HEK293 (cell line): Measurements from ENCODE around the gene MYO18B.

Source experiments
- CTCF ChIA-PET: fragments of 350-600 bp; formaldehyde crosslinking; extraction: SDS; loops from one replicate; lab custom pipeline; 2021; ENCODE audit warnings: antibody characterized with exemption; lab: Yijun Ruan, JAX
- POLR2A ChIA-PET: fragments of 300-600 bp; formaldehyde crosslinking; extraction: SDS; loops from one replicate; lab custom pipeline; 2020; ENCODE audit warnings: antibody characterized with exemption, inconsistent platforms; lab: Yijun Ruan, JAX
- H3K27ac ChIP-seq: fragments of 200-500 bp; sonication (Bioruptor generic); 2 replicates; pipeline ENCODE4 v1.5.1; 2014; ENCODE audit warnings: low read depth, low read length, control low read depth, inconsistent platforms; ENCODE audit errors: extremely low read depth
- H3K36me3 ChIP-seq, 2 experiments: fragments of 200-500 bp in 1 of 2; sonication (Bioruptor generic) in 1 of 2; 1 replicate in 1 of 2; 2 replicates in 1 of 2; pipeline ENCODE4 v1.5.1; 2014 to 2017; ENCODE audit warnings: inconsistent platforms in 2 of 2, low read length in 2 of 2; ENCODE audit not compliant: control insufficient read depth in 2 of 2, insufficient read depth in 1 of 2
- H3K4me1 ChIP-seq: fragments of 200-500 bp; sonication (Bioruptor generic); 2 replicates; pipeline ENCODE4 v1.5.1; 2014; ENCODE audit warnings: mild to moderate bottlenecking, low read length, inconsistent platforms; ENCODE audit not compliant: control insufficient read depth, insufficient read depth
- H3K4me3 ChIP-seq: 2 replicates; pipeline ENCODE4 v1.5.1; 2011; ENCODE audit warnings: low read depth, mild to moderate bottlenecking, control low read depth, low read length, moderate library complexity
- H3K9me3 ChIP-seq: fragments of 200-500 bp; sonication (Bioruptor generic); 2 replicates; pipeline ENCODE4 v1.5.1; 2014; ENCODE audit warnings: low read depth, low read length, inconsistent platforms; ENCODE audit not compliant: control insufficient read depth, insufficient read depth
- BCL11B ChIP-seq: fragments of 450-650 bp; formaldehyde crosslinking; IDR thresholded peaks from 2 replicates; pipeline ENCODE4 v1.5.1; 2016; ENCODE audit warnings: low read depth, missing biosample characterization, missing genetic modification characterization
- GFI1B ChIP-seq: fragments of 450-650 bp; formaldehyde crosslinking; IDR thresholded peaks from 2 replicates; pipeline ENCODE4 v1.5.1; 2016; ENCODE audit warnings: missing biosample characterization, missing genetic modification characterization
- GLI2 ChIP-seq: fragments of 450-650 bp; formaldehyde crosslinking; IDR thresholded peaks from 2 replicates; pipeline ENCODE4; 2017; ENCODE audit warnings: missing biosample characterization, missing genetic modification characterization, low read depth, borderline replicate concordance
- GLIS2 ChIP-seq: fragments of 450-650 bp; formaldehyde crosslinking; IDR thresholded peaks from 2 replicates; pipeline ENCODE4 v1.5.1; 2016; ENCODE audit warnings: missing biosample characterization, missing genetic modification characterization
- OSR2 ChIP-seq: fragments of 450-650 bp; formaldehyde crosslinking; IDR thresholded peaks from 2 replicates; pipeline ENCODE4 v1.5.1; 2016; ENCODE audit warnings: missing biosample characterization, missing genetic modification characterization
- PATZ1 ChIP-seq: fragments of 450-650 bp; formaldehyde crosslinking; IDR thresholded peaks from 2 replicates; pipeline ENCODE4 v1.5.1; 2016; ENCODE audit warnings: missing biosample characterization, missing genetic modification characterization
- SCRT2 ChIP-seq: fragments of 450-650 bp; formaldehyde crosslinking; IDR thresholded peaks from 2 replicates; pipeline ENCODE4 v1.5.1; 2016; ENCODE audit warnings: missing biosample characterization, missing genetic modification characterization
- ZBTB8A ChIP-seq: fragments of 450-650 bp; formaldehyde crosslinking; IDR thresholded peaks from 2 replicates; pipeline ENCODE4 v1.5.1; 2016; ENCODE audit warnings: missing biosample characterization, missing genetic modification characterization
- ZNF121 ChIP-seq: fragments of 450-650 bp; formaldehyde crosslinking; IDR thresholded peaks from 2 replicates; pipeline ENCODE4 v1.5.1; 2016; ENCODE audit warnings: missing biosample characterization, missing genetic modification characterization
- ZNF133 ChIP-seq: fragments of 450-650 bp; formaldehyde crosslinking; IDR thresholded peaks from 2 replicates; pipeline ENCODE4 v1.5.1; 2016; ENCODE audit warnings: missing biosample characterization, missing genetic modification characterization
- ZNF155 ChIP-seq: fragments of 450-650 bp; formaldehyde crosslinking; IDR thresholded peaks from 2 replicates; pipeline ENCODE4 v1.5.1; 2016; ENCODE audit warnings: missing biosample characterization, missing genetic modification characterization
- ZNF174 ChIP-seq: fragments of 450-650 bp; formaldehyde crosslinking; IDR thresholded peaks from 2 replicates; pipeline ENCODE4 v1.5.0; 2017; ENCODE audit warnings: missing biosample characterization, mild to moderate bottlenecking, missing genetic modification characterization
- ZNF211 ChIP-seq: fragments of 450-650 bp; formaldehyde crosslinking; IDR thresholded peaks from 2 replicates; pipeline ENCODE4 v1.5.1; 2016; ENCODE audit warnings: low read depth, missing biosample characterization, missing genetic modification characterization
- ZNF214 ChIP-seq: fragments of 450-650 bp; formaldehyde crosslinking; IDR thresholded peaks from 2 replicates; pipeline ENCODE4 v1.5.1; 2017; ENCODE audit warnings: missing biosample characterization, mild to moderate bottlenecking, missing genetic modification characterization, borderline replicate concordance
- ZNF221 ChIP-seq: fragments of 450-650 bp; formaldehyde crosslinking; IDR thresholded peaks from 2 replicates; pipeline ENCODE4 v1.5.1; 2017; ENCODE audit warnings: missing biosample characterization, missing genetic modification characterization, borderline replicate concordance
- ZNF239 ChIP-seq: fragments of 450-650 bp; formaldehyde crosslinking; IDR thresholded peaks from 2 replicates; pipeline ENCODE4 v1.5.1; 2016; ENCODE audit warnings: missing biosample characterization, missing genetic modification characterization
- ZNF350 ChIP-seq: fragments of 450-650 bp; formaldehyde crosslinking; IDR thresholded peaks from 2 replicates; pipeline ENCODE4 v1.5.0; 2017; ENCODE audit warnings: missing biosample characterization, mild to moderate bottlenecking, missing genetic modification characterization
- ZNF37A ChIP-seq: fragments of 450-650 bp; IDR thresholded peaks from 2 replicates; pipeline ENCODE4 v1.5.1; 2018; ENCODE audit warnings: missing biosample characterization, missing genetic modification characterization
- ZNF423 ChIP-seq: fragments of 450-650 bp; formaldehyde crosslinking; IDR thresholded peaks from 2 replicates; pipeline ENCODE4 v1.5.1; 2016; ENCODE audit warnings: missing biosample characterization, missing genetic modification characterization
- ZNF600 ChIP-seq: fragments of 450-650 bp; formaldehyde crosslinking; IDR thresholded peaks from 2 replicates; pipeline ENCODE4 v1.5.1; 2016; ENCODE audit warnings: missing biosample characterization, missing genetic modification characterization
- ZNF621 ChIP-seq: fragments of 450-650 bp; formaldehyde crosslinking; IDR thresholded peaks from 2 replicates; pipeline ENCODE4 v1.5.1; 2017; ENCODE audit warnings: missing biosample characterization, missing genetic modification characterization
- ZNF629 ChIP-seq: fragments of 450-650 bp; formaldehyde crosslinking; IDR thresholded peaks from 2 replicates; pipeline ENCODE4 v1.5.1; 2017; ENCODE audit warnings: missing biosample characterization, missing genetic modification characterization
- ZNF677 ChIP-seq: fragments of 450-650 bp; IDR thresholded peaks from 2 replicates; pipeline ENCODE4 v1.5.0; 2018; ENCODE audit warnings: missing biosample characterization, mild to moderate bottlenecking, missing genetic modification characterization, moderate library complexity
- ZNF830 ChIP-seq: fragments of 450-650 bp; IDR thresholded peaks from 2 replicates; pipeline ENCODE4 v1.5.0; 2018; ENCODE audit warnings: missing biosample characterization, missing genetic modification characterization, low read depth, mild to moderate bottlenecking, moderate library complexity
- ZNF843 ChIP-seq: fragments of 450-650 bp; formaldehyde crosslinking; IDR thresholded peaks from 2 replicates; pipeline ENCODE4 v1.5.1; 2016; ENCODE audit warnings: missing biosample characterization, missing genetic modification characterization
- ZSCAN16 ChIP-seq: fragments of 450-650 bp; formaldehyde crosslinking; IDR thresholded peaks from 2 replicates; pipeline ENCODE4 v1.5.1; 2016; ENCODE audit warnings: missing biosample characterization, missing genetic modification characterization
- ZSCAN23 ChIP-seq: fragments of 450-650 bp; formaldehyde crosslinking; IDR thresholded peaks from 2 replicates; pipeline ENCODE4 v1.5.1; 2016; ENCODE audit warnings: missing biosample characterization, missing genetic modification characterization
- ZSCAN4 ChIP-seq: fragments of 450-650 bp; formaldehyde crosslinking; IDR thresholded peaks from 2 replicates; pipeline ENCODE4 v1.5.1; 2017; ENCODE audit warnings: missing biosample characterization, missing genetic modification characterization
- TF ChIP-seq, protein P1 (sequence below): fragments of 450-650 bp; formaldehyde crosslinking; IDR thresholded peaks from 2 replicates; pipeline ENCODE4 v1.5.1; 2016; ENCODE audit warnings: missing biosample characterization, missing genetic modification characterization
- TF ChIP-seq, protein P2 (sequence below): fragments of 450-650 bp; formaldehyde crosslinking; IDR thresholded peaks from 2 replicates; pipeline ENCODE4 v1.5.1; 2016; ENCODE audit warnings: missing biosample characterization, missing genetic modification characterization

MYO18B gene

GRCh38 chr22:25814685-25815084, 72.7 kb downstream of the MYO18B start:
- ChIA-PET CTCF (interaction anchor here (0.6 kb wide), 1 partner anchor 476 kb away, joined by 3 read pairs; no protein-coding TSS in a partner anchor), POLR2A (no interaction called here)
- Histone ChIP-seq H3K4me1 (no peaks in the 10 kb centered on the region), H3K36me3 (no peaks in the 10 kb centered on the region), H3K4me3 (no peak overlapping the region), H3K9me3 (no peaks in the 10 kb centered on the region), H3K27ac (no peak overlapping the region)
- TF ChIP-seq, protein P1, sequence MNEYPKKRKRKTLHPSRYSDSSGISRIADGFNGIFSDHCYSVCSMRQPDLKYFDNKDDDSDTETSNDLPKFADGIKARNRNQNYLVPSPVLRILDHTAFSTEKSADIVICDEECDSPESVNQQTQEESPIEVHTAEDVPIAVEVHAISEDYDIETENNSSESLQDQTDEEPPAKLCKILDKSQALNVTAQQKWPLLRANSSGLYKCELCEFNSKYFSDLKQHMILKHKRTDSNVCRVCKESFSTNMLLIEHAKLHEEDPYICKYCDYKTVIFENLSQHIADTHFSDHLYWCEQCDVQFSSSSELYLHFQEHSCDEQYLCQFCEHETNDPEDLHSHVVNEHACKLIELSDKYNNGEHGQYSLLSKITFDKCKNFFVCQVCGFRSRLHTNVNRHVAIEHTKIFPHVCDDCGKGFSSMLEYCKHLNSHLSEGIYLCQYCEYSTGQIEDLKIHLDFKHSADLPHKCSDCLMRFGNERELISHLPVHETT (tag by site-specific recombination), result no peak
- TF ChIP-seq OSR2 (tag by site-specific recombination), result no peak
- no peak for TF ChIP-seq ZNF214
- no peak for TF ChIP-seq ZNF155 (tag by site-specific recombination)
- no peak for TF ChIP-seq ZNF629
- TF ChIP-seq ZNF121, result no peak
- TF ChIP-seq ZNF239 (tag by site-specific recombination), result no peak
- TF ChIP-seq SCRT2 (tag by site-specific recombination), result no peak
- TF ChIP-seq ZNF843 (tag by site-specific recombination), result no peak
- TF ChIP-seq ZNF174 (tag by site-specific recombination), result no peak
- TF ChIP-seq ZNF830 (tag by site-specific recombination), result no peak
- no peak for TF ChIP-seq ZSCAN16
- TF ChIP-seq PATZ1 (tag by site-specific recombination), result no peak
- TF ChIP-seq ZNF37A (tag by site-specific recombination), result no peak

DNA sequence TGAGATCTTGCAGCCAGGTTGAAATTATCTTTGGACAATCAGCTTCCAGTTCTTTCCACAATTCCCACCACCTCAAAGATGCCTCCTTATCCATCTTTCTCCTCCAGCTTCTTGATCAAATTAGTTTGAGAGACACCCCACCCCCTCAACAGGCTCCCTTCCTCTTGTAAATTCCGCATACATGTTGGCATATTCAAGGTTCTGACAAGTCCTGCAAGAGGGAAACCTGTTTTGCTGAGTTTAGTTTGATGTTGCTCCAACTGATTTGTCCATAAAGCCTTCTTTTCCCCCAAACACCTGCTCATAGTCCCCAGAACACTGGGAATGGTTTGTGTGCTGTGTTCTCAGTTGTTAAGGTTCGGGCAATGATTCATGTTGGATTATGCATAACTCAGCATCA, 73.6 kb downstream of the MYO18B start:
- Histone ChIP-seq H3K9me3 (no peaks in the 10 kb centered on the region), H3K27ac (no peak overlapping the region), H3K4me1 (no peaks in the 10 kb centered on the region), H3K4me3 (no peak overlapping the region), H3K36me3 (no peaks in the 10 kb centered on the region)
- CTCF ChIA-PET, result no interaction called here
- POLR2A ChIA-PET, result no interaction called here
- TF ChIP-seq ZSCAN16 (no peak), ZNF423 (tag by site-specific recombination) (no peak), ZNF600 (no peak), ZNF677 (tag by site-specific recombination) (no peak), ZNF239 (tag by site-specific recombination) (peak; percentile 87)
- TF ChIP-seq, protein P2, sequence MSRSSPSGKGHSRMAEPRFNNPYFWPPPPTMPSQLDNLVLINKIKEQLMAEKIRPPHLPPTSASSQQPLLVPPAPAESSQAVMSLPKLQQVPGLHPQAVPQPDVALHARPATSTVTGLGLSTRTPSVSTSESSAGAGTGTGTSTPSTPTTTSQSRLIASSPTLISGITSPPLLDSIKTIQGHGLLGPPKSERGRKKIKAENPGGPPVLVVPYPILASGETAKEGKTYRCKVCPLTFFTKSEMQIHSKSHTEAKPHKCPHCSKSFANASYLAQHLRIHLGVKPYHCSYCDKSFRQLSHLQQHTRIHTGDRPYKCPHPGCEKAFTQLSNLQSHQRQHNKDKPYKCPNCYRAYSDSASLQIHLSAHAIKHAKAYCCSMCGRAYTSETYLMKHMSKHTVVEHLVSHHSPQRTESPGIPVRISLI (tag by site-specific recombination), result no peak

DNA sequence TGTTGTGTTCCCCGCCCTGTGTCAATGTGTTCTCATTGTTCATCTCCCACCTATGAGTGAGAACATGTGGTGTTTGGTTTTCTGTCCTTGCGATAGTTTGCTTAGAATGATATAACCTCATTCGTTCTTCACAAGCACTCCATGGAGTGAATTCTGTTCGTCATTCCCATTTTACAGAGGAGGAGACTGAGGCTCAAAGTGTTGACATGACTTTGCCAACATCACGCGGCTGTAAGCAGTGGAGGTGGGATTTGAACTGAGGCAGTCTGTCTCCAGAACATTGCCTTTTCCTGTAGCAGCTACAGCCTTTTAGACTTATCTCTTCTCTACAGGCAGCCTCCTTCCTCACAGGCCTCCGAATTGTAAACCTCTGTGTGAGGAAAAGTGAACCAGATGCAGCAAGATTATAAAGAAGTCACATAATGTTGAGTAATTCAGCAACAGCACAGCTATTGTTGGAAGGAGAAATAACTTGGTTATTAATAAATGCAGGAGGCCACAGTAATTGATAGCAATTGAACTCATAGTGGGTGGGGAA, 74.6 kb downstream of the MYO18B start:
- no peak overlapping the region for H3K4me3 ChIP-seq
- H3K27ac ChIP-seq, result no peak overlapping the region
- H3K36me3 ChIP-seq, result no peaks in the 10 kb centered on the region
- H3K4me1 ChIP-seq, result no peaks in the 10 kb centered on the region
- no peaks in the 10 kb centered on the region for H3K9me3 ChIP-seq
- ChIA-PET POLR2A (no interaction called here), CTCF (no interaction called here)
- TF ChIP-seq GFI1B (tag by site-specific recombination) (no peak), ZNF221 (no peak), GLI2 (tag by site-specific recombination) (no peak), ZSCAN4 (tag by site-specific recombination) (no peak), ZNF350 (tag by site-specific recombination) (no peak), ZNF133 (tag by site-specific recombination) (no peak), ZBTB8A (no peak), BCL11B (no peak), ZNF621 (tag by site-specific recombination) (no peak), ZNF211 (tag by site-specific recombination) (no peak), ZSCAN23 (tag by site-specific recombination) (no peak), GLIS2 (tag by site-specific recombination) (no peak)
